ENCODE measurements around the gene GRAMD1C. TPM values are rescaled to one million over a fixed set of nuclear protein-coding genes. Genes with fewer than 3 reads are reported as not detected.
A peak's percentile ranks its signal among the peaks of the same experiment; 100 is the strongest.

GRAMD1C gene
- polyA plus RNA-seq, 2 of the 4 experiments (the other 2 are of a cell fraction) = 0.32 to 0.59 TPM

GRCh38 chr3:113908133-113908532 is 69.5 kb downstream of the GRAMD1C start:
- TF ChIP-seq ELK1 (IDR thresholded peaks at IDR 0.05; ENCODE audit: low read depth, low read length) = no peak
- no peak for TF ChIP-seq SMC3 (IDR thresholded peaks at IDR 0.05)
- TF ChIP-seq E2F6 (IDR thresholded peaks at IDR 0.05; ENCODE audit: borderline replicate concordance, low read depth) = no peak
- TF ChIP-seq PHF8 (IDR thresholded peaks at IDR 0.05; ENCODE audit: borderline replicate concordance, low read depth) = no peak
- no peak for TF ChIP-seq NFE2L2 (conservative IDR thresholded peaks at IDR 0.05; ENCODE audit: low read length)
- DNase-seq (ENCODE audit: low read depth in 1 of 2, low spot score in 1 of 2) = no peak
- peaks cover 6% of the 10 kb centered on the region; the same call in 1 of the 3 replicates for H3K9me3 ChIP-seq
- POLR2A ChIA-PET = no interaction called here
- no peak for ATAC-seq
- H3K4me1 ChIP-seq = no peaks in the 10 kb centered on the region
- H3K4me3 ChIP-seq = no peak overlapping the region
- H3K4me2 ChIP-seq = no peak overlapping the region
- peak; percentile 39 for FAIRE-seq
- no peak overlapping the region for H3K27ac ChIP-seq
- CTCF ChIA-PET = interaction anchor here (0.6 to 1.2 kb wide), 4 partner anchors 63 to 71 kb away, joined by 3 read pairs; no protein-coding TSS in a partner anchor

- Histone ChIP-seq H3K9me3 (no peaks in the 10 kb centered on the region), H3K4me2 (no peak overlapping the region), H3K4me1 (no peaks in the 10 kb centered on the region), H3K27ac (no peak overlapping the region), H3K4me3 (no peak overlapping the region)
- 63% methylated on average over 5 of the region's 5 CpGs for WGBS (ENCODE audit: missing lambda C conversion rate)
- TF ChIP-seq CTCF (IDR thresholded peaks at IDR 0.05) = no peak
- TF ChIP-seq RNF2 (IDR thresholded peaks at IDR 0.05; ENCODE audit: borderline replicate concordance, low read depth) = no peak
- TF ChIP-seq REST (IDR thresholded peaks at IDR 0.05) = no peak
- TF ChIP-seq FOSB (CRISPR knock-in tag; IDR thresholded peaks at IDR 0.05) = no peak
- TF ChIP-seq CHD2 (IDR thresholded peaks at IDR 0.05; ENCODE audit: low read length, partially characterized antibody) = no peak
- no peak for TF ChIP-seq EP300 (IDR thresholded peaks at IDR 0.05)
- TF ChIP-seq BCL3 (IDR thresholded peaks at IDR 0.05) = no peak
- TF ChIP-seq KDM1A (IDR thresholded peaks at IDR 0.05; ENCODE audit: low read depth) = no peak
- no peak for TF ChIP-seq RCOR1 (IDR thresholded peaks at IDR 0.05; ENCODE audit: low read depth, low read length)
- no peak for TF ChIP-seq ELK1 (IDR thresholded peaks at IDR 0.05; ENCODE audit: low read depth, low read length)
- no peak for TF ChIP-seq ZFP36 (IDR thresholded peaks at IDR 0.05; ENCODE audit: borderline replicate concordance, partially characterized antibody)
- TF ChIP-seq SREBF2 (IDR thresholded peaks at IDR 0.05) = no peak
- DNase-seq (ENCODE audit: low read depth in 1 of 2, low spot score in 1 of 2) (no peak), ATAC-seq (no peak), FAIRE-seq (no peak)
- CTCF ChIA-PET = interaction anchor here (0.8 to 2.9 kb wide), 3 partner anchors 15 to 175 kb away, joined by 3 to 10 read pairs (median 6); no protein-coding TSS in a partner anchor
- POLR2A ChIA-PET = interaction anchor here (0.7 kb wide), 1 partner anchor 16 kb away, joined by 3 read pairs; no protein-coding TSS in a partner anchor
Observed at GRCh38 chr3:113910966-113911365, 72.4 kb downstream of the GRAMD1C start.
